ENCODE results near the gene DNAH8.
"Not testable (repeated sequence)": the region's sequence is repeated elsewhere in the genome, so short reads cannot be mapped to it uniquely, and the experiment has no call there.

DNAH8 gene

DNA sequence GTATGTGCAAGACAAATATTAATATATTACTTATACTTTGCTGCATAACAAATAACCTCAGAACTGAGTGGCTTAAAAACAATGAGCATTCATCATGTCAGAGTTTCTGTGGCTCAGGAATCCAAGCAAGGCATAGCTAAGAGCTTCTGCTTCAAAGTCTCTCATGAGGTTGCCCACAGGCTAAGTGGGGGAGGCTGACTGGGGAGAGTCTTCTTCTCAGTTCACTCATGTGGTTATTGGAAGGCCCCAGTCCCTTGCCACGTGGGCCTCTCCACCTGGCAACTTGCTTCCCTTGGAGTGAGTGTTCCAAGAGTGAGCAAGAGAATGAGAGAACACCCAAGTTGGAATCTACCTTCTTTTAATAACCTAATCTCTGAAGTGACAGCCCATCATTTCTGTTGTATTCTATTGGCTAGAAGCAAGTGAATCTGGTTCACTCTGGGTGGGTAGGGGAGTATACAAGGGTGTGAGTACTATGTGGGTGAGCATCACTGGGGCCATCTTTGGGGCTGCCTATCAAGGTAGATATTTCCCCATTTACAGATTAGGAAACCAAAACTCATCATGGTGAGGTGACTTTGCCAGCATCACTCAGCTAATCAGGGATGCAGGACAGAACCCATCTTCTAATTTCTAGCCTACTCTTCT, 36.0 kb downstream of the DNAH8 start:
- no peak for DNase-seq

DNA sequence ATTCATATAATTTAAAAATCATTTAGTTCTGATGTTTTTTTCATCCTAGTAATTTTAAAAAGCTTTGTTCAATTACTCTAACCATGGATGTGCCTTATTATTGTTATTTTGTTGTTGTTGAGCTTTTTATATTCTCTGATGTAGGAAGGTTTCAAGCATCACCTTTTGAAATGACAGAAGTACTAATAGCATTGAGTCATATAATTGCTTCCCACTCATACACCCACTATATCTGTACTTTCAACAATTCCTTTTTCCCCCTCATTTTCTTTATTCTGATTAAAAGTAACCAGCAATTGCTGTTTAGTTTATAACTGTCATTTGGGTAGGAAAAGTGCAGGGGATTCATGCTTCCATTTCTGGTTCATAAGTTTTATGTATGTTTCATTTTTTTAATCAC, 38.6 kb downstream of the DNAH8 start:
- no peak for DNase-seq

DNA sequence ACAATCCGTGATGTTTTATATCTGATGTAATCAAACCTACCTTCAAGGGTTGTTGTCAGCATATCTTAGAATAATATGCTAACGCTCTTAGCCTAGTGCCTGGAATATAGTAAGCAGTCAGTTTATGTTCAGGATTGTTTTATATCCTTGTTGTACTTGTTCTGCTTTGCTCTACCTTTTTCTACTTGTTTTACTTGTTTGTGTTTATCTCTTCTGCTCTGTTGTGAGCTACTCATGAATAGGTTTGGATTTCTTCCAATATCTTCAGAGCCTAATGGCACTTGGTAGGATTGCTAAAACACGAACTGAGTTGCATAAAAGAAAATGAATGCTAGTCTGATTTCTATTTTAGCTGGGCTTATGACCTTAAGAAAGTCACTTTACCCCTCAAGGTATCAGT, 40.1 kb downstream of the DNAH8 start:
- DNase-seq: no peak

DNA sequence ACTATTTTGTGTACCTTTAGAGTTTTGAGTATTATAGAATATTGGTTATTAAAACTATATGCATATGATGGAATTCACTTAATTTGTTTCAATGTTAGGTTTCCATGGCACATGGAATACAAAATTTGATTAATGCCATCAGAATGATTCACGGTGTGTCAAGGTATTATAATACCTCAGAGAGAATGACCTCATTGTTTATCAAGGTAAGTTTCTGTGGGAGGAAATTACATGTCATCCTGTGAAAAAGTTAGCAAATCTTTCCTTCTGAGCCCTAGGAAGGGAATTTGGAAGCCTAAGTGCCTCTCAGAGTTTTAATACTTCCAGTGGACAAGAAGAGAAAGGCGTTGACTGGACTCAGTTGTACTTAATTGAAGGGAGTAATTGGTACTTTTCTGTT, 40.8 kb downstream of the DNAH8 start:
- DNase-seq: no peak

DNA sequence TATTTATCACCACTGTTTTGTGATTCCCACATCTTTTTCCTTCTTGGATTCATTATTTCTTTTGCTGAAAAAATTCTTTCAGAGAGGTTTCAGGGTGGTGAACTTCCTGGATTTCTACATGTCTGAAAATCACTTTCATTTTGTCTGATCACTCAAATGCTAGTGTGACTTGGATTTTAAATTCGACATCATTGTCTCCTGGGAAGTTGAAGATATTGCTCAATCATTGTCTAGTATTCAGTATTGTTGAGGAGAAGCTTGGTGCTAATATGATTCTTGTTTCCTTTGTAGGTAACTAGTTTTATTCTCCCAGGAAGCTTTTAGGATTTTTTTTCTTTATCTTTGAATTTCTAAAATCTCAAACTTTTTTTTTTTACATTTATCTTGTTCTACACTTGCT, 45.0 kb downstream of the DNAH8 start:
- no peak for DNase-seq

DNA sequence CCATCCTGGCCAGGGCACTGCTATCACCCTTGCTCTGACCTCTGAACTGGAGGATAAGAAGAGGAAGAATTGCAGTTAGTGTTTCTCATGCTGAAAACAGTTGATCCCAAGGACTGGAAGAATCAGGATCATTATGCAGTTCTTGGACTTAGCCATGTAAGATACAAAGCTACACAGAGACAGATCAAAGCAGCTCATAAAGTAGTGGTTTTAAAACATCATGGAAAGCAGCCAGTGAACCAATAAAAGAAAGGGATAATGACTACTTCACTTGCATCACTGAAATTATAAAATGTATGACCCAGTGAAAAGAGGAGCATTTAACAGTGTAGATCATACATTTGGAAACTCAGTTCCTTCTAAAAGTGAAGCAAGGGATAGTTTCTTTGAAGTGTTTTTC, 47.7 kb downstream of the DNAH8 start:
- no peak for DNase-seq

DNA sequence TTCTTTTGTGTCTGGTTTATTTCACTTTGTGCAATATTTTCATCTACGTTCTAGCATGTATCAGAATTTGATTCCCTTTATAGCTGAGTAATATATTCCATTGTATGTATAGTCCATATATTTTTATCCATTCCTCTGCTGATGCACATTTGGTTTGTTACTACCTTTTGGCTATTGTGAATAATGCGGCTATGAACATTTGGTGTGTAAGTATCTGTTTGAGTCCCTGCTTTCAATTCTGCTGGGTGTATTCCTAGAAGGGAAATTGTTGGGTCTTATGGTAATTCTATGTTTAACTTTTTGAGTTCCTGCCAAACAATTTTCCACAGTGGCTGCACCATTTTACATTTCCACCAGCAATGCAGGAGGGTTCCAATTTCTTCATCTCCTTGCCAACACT, 52.4 kb downstream of the DNAH8 start:
- DNase-seq: no peak

DNA sequence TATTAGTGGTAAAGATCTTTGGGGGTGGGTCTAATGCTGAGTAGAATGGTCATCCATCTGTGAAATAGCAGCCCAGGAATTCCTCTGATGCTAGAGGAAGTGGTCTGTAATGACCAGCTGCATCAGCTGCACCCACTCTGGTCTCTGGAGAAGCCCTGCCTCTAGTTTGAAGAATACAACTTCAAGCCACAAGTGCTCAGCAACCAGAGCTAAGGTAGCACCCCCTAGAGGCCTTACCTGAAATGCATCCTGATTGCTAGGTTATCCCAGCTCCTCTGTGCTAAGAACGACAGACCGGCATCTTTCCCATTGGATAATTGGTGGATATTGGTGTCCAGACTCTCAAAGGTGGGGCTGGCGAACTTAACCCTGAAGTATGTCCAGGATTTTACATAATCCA, 58.2 kb downstream of the DNAH8 start:
- no peak for DNase-seq

DNA sequence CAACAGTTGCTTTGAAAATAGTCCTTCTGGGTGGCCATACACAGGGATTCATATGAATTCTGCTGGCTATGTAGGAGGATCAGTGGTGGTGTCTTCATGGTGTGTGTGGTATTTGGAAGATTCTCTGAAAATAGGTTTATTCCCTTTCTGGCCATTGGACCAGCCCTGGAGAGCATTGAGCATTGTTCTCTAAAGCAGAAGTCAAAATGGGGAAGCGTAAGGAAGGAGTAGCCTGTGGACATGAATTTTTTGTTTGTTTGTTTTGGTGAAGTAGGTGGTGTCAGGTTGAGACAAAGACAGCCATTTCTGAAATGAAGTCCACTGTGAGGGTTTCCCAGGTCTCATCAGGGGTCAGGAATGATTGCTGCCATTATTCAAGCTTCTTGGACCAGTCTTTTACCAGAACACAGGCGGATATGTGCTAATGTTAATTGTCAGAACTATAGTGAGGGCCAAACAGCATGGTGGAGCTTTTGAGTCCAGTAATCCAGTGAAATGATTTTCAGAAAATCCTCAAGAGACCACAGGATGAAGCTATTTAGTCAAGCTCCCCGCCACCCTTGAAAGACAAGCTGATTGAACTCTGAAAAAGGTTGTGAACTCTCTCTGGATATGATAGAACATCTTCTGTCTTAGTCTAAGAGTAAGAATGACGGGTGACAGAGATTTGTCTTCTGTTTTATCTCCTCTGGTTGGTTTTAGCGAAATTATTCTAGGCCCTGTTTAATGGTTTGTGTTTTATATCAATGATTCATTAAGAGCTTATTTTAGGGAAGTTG, 60.0 kb downstream of the DNAH8 start:
- DNase-seq: no peak

DNA sequence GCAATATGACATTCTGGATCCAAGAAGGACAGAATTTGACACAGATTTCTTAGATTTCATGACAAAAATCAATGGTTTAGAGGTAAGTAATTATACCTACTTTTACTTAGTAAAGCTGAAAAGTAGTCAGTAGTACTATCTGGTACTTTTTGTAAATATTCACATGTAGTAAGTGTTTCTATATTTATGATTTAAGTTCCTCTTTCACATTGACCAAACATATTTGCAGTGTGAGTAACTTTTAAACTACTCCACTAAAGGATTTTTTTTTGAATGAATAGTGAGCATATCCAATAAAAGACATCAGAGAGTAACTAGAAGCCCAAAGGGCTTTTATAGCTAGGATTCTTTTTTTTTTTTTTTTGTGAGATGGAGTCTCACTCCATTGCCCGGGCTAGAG, 60.8 kb downstream of the DNAH8 start:
- DNase-seq: no peak

DNA sequence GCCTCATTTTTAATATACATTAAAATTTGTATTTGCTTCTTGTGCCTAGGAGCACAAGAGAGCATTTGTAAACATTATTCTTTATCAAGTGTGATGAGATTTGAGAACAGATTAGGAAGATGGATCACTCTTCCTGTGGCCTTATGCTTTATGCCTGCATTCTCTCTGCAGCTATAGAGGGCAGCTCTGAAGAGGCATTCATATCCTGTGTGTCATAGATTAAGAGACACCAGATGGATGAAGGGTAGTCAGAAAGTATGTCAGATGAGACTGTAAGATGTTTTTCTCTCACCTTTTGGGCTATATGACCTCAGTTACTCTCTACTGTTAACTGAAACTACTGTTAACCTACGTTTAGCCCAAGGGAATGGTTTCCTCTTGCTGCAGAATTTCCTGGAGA, 61.4 kb downstream of the DNAH8 start:
- no peak for DNase-seq

DNA sequence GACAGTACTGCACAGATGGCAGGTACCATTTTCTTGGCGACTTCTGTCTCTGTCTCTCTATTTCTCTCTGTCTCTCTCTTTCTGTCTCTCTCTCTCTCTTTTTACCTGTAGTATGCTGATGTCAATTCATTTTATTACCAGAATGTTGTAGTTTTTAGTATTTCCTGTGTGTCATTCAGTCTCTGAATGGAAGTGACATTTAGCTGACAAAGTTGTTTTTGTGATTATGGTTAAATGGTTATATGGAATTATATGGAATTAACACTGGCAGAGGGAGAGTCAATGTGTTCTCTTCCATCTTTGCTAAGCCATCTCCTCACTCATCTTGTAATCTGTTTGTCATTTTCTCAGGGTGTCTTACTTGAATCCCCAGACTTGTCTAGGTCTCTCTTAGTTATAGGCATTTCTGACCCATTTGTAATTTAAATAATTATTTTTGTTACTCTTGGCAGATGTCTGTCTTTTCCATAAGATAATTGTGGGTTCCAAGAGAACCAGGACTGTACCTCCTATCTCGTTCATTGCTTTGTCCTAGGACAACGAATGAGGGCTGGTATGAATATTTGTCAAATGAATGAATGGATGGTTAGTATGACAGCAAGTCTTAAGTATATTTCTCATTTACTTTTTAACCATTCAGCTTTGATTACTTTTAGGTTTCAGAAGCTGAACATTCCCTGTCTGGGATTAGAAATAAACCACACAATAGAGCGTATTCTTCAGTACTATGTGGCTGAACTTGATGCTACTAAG, 64.4 kb downstream of the DNAH8 start:
- DNase-seq: no peak

DNA sequence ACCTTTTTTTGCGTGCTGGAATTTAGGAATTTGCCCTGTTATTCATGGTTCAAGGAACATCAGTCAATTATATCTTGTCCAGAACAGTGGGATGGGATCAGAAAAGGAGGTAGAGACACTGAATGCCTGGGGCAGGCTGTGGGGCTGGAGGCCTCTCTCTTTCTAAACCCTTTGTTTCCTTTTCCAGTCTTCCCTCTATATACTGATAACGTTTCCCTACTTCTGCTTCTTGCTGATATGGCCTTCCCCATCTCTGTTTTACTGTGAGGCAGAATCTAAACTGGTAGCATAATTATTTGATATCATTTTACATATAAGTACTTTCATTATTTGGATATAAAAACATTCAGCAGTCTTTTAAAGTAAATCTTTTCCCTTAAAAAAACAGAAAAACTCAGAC, 67.5 kb downstream of the DNAH8 start:
- no peak for DNase-seq

DNA sequence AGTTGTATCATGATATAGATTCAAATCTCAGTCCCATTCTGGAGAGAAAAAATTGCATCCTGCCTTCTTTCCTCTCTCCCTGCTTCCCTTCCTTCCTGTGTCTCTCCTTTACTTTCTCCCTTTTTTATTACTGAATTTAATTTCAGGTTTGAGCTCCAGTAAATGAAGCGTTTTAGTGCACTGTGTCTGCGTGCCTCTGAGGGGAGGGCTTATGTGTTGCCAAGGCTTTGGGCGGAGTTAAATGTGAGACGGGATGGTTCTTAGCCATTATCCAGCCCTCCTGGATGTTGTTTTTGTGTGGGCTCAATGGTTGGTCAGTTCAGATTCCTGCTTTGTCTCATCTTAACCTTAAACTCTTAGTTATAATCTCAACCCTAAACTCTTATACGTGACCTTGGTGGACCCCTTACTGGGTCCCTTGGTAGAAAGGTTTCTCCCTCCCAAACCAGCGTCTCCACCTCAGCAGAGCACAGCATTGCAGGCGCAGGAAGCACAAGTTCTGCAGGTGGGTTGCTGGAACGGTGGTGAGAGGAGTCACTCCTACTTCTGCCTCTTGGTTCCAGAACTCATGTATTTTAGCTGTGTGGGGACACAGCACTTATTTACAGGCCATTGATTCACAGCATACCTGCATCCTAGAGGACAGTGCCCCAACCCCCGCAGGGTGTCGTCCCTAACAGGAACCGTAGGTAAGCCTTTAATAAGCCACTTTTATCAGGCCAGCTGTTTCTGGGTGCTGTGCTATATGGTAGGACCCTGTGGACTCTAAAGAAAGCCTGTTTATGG, 68.5 kb downstream of the DNAH8 start:
- DNase-seq: no peak

DNA sequence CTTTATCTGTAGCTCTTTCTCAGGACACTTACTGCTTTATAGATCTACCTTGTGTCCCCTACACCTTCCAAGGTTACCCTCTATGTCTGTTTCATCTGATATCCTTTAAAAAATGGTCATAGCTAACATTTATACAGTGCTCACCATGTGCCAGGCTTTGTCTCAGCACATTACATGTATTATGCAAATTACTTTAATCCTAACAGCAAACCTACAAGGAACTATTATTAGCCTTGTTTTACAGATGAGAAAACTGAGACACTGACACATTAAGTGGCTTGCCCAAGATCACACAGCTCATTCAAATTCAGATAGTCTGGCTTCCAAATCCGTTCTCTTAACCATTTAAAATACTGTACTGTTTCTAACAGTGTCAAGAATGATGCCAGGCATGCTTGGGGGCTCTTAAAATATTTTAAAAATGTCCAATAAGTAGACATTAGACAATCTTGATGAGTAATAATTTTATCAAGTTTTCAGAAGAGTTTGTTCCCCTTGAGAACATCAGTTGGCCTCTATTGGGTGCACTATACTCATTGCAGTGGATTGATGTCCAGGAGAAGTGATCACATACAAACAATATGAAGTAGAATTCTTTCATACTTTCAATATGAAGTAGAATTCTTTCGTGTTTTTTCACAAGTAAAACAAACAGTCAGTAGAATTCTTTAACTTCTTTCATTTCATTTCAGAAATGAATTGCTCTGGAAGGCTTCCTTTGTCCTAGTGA, 69.6 kb downstream of the DNAH8 start:
- no peak for DNase-seq

DNA sequence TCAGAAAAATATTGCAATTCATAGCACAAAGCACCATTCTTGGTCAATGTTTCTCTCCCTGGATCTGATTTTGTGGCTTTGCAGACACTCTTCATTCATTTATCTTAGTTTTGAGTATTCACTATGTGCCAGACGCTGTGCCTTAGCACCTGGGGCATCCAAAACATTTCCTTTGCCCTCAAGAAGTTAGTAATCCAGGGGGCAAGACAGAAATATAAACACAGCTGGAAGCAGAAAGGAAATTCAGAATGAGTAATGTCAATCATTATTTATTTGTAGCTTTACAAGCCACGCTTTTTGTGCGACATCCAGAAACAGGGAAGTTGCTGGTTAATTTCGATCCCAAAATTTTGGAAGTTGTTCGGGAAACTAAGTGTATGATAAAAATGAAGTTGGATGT, 71.4 kb downstream of the DNAH8 start:
- no peak for DNase-seq

DNA sequence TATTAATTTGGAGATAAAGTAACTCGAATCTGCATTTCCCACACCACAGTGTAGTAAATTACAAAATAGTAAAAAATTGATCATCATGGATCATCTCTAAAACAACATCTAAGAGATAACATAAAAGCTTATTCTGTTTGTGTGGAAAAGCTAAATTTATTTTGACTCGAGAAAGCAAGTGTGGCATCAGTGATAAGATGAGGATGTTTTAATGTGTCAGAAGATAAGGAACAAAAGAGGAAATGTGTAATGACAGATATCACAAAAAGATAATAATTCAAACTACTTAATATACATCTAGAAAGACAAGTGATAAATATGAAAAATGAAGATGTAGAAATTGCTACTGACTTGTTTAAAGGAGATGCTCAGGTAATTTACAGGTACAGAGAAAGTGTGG, 74.1 kb downstream of the DNAH8 start:
- no peak for DNase-seq

DNA sequence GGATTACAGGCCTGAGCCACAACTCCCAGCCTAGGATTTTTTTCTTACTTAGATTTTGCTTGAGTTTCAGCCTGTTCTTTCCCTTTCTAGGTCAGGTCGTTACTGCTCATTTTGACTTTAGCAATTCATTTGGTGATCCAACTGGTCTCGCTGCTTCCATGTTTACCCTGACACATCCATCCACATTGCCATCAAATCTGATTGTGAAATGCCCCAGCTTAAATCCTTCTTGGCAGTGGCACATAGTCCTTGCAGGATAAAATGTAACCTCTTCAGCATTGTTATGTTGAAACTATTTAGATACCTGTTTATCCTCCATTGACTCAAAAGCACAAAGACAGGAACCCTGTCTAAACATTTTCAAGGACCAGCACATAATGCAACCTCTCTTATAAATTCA, 77.2 kb downstream of the DNAH8 start:
- no peak for DNase-seq

DNA sequence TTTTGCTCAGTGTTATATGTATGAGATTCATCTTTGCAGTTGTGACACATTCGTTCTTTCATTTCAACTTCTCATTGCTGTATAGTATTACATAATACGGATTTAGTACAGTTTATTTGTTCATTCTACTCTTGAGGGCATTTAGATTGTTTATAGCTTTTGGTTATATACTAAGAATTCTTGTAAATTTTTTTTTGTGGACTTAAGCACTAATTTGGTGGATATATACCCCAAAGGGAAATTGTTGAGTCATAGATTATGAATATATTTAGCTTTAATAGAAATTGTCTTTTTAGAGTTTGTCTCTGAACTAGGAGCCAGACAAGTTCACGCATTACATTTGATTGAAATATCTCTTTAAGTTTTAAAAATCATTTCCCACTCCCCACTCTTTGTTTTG, 79.6 kb downstream of the DNAH8 start:
- DNase-seq: no peak

DNA sequence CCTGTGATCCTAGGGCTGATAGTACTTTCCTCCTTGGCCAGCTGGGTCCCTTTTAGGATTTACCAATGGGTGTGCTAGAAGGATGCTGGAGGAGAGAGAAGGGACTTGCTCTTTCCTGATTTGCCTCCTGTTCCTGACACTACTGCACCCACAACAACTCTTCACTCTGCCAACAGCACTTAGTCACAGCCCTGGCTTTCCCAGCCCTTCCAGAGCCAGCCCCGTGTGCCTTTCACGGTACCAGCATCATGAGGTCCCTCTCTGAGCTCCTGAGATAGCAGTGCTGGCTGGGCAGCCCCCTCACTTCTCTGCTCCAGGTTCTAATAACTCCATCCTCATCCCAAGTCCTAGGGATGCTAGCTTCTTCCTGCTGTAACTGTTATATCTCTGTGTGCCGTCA, 80.9 kb downstream of the DNAH8 start:
- DNase-seq: no peak

DNA sequence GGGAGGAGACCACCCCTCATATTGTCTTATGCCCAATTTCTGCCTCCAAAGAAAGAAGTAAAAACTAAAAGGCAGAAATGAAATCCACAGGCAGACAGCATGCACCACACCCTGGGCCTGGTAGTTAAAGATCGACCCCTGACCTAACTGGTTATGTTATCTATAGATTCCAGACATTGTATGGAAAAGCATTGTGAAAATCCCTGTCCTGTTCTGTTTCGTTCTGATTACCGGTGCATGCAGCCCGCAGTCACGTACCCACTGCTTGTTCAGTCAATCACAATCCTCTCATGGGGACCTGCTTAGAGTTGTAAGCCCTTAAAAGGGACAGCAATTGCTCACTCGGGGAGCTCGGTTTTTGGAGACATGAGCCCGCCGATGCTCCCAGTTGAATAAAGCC, 81.3 kb downstream of the DNAH8 start:
- DNase-seq: not testable (repeated sequence)

DNA sequence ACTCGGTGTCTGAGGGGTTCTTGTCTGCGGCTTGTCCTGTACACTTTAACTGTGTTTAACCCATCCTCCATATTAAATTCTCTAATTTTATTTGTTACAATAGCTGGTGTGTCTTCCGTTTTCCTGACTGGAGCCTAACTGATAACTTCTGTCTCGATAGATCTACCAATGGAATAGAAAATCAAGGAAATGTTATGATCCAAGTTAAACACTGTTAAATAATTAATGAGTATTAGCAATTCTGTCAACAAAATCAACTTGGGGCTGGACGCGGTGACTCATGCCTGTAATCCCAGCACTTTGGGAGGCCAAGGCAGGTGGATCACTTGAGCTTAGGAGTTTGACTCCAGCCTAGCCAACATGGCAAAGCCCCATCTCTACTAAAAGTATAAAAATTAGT, 81.7 kb downstream of the DNAH8 start:
- no peak for DNase-seq

DNA sequence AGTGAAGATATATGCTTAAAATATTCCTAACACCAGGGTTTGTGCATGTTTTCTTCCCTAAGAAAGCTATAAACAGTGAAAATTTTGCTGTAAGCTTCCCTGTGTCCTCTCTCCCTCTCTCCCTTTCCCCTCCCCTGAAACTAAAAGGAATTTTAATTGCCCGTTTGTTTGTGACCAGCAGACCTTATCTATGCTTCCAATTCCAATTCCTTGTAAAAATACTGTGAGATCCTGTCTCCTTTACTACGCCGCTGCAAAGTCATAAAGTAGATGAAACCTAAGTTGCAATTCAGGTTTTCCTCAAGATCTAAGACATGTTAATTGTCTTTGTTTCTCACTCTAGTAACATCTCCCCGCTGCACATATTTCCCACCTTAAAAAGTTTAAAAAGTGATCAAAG, 82.3 kb downstream of the DNAH8 start:
- no peak for DNase-seq

Data from activated gamma-delta T cell treated with Interleukin-2 at 50 U/mL for 16 hours (primary cell).